Keratinocyte (primary cell): ENCODE data around the gene ANKRD49. TPM values are rescaled to one million over a fixed set of nuclear protein-coding genes. Genes with fewer than 3 reads are reported as not detected.

Experiments used
- DNase-seq: peaks from one replicate; pipeline ENCODE4 v3.0.0-alpha.2; 2011; ENCODE audit warnings: low read depth, missing footprints, low spot score
- FAIRE-seq: peaks from 2 replicates; lab custom pipeline; 2011; peaks lifted over from hg19 to GRCh38; lab: Jason Lieb, UNC
- H2AFZ ChIP-seq: 2 replicates; pipeline ENCODE4 v1.6.0; 2012; ENCODE audit warnings: low read length, control low read depth, inconsistent platforms; ENCODE audit not compliant: control insufficient read depth
- H3K27ac ChIP-seq: 2 replicates; pipeline ENCODE4 v1.5.1; 2011; ENCODE audit warnings: low read length; ENCODE audit not compliant: control insufficient read depth, insufficient read depth
- H3K27me3 ChIP-seq: 3 replicates; pipeline ENCODE4 v1.6.0; 2011; ENCODE audit warnings: low read length; ENCODE audit not compliant: control insufficient read depth, insufficient read depth; ENCODE audit errors: extremely low read depth
- H3K36me3 ChIP-seq, 2 experiments: 2 replicates in 1 of 2; 3 replicates in 1 of 2; pipeline ENCODE4 v1.5.1; 2011; ENCODE audit warnings: low read length in 2 of 2, mild to moderate bottlenecking in 1 of 2; ENCODE audit not compliant: control insufficient read depth in 2 of 2, insufficient read depth in 2 of 2; ENCODE audit errors: extremely low read depth in 1 of 2
- H3K4me1 ChIP-seq: 3 replicates; pipeline ENCODE4 v1.5.1; 2011; ENCODE audit warnings: low read length; ENCODE audit not compliant: control insufficient read depth, insufficient read depth; ENCODE audit errors: extremely low read depth
- H3K4me2 ChIP-seq: 3 replicates; pipeline ENCODE4 v1.6.0; 2011; ENCODE audit warnings: low read depth, low read length; ENCODE audit not compliant: control insufficient read depth, insufficient read depth; ENCODE audit errors: extremely low read depth
- H3K4me3 ChIP-seq, 3 experiments: fragments of 200-600 bp in 1 of 3; sonication (generic) in 1 of 3; 2 replicates in 2 of 3; 3 replicates in 1 of 3; pipeline ENCODE4 v1.5.1; 2011 to 2016; ENCODE audit warnings: low read length in 3 of 3, mild to moderate bottlenecking in 3 of 3, control low read depth in 2 of 3, inconsistent platforms in 1 of 3, low read depth in 1 of 3, mixed read lengths in 1 of 3, mixed run types in 1 of 3, moderate library complexity in 1 of 3; ENCODE audit not compliant: control insufficient read depth in 2 of 3, insufficient read depth in 2 of 3; ENCODE audit errors: extremely low read depth in 1 of 3
- H3K79me2 ChIP-seq: 2 replicates; pipeline ENCODE4 v1.6.0; 2012; ENCODE audit warnings: low read length; ENCODE audit not compliant: control insufficient read depth, insufficient read depth
- H3K9ac ChIP-seq: 3 replicates; pipeline ENCODE4 v1.6.0; 2011; ENCODE audit warnings: low read length; ENCODE audit not compliant: control insufficient read depth, insufficient read depth; ENCODE audit errors: extremely low read depth
- H3K9me1 ChIP-seq: 3 replicates; pipeline ENCODE4 v1.6.0; 2011; ENCODE audit warnings: low read length; ENCODE audit not compliant: control insufficient read depth, insufficient read depth; ENCODE audit errors: extremely low read depth
- H3K9me3 ChIP-seq: 2 replicates; pipeline ENCODE4 v1.5.1; 2012; ENCODE audit warnings: low read depth, low read length; ENCODE audit not compliant: control insufficient read depth
- H4K20me1 ChIP-seq: 3 replicates; pipeline ENCODE4 v1.6.0; 2011; ENCODE audit warnings: low read length; ENCODE audit not compliant: control insufficient read depth, insufficient read depth; ENCODE audit errors: extremely low read depth
- CTCF ChIP-seq, 3 experiments: IDR thresholded peaks in 1 of 3; conservative IDR thresholded peaks in 1 of 3; optimal IDR thresholded peaks in 1 of 3; 2 replicates in 2 of 3; 3 replicates in 1 of 3; pipeline versions ENCODE3 to v1.5.1; 2011; ENCODE audit warnings: low read length in 3 of 3, mild to moderate bottlenecking in 3 of 3, moderate library complexity in 2 of 3, control low read depth in 1 of 3, inconsistent platforms in 1 of 3; ENCODE audit not compliant: insufficient read depth in 2 of 3; ENCODE audit errors: extremely low read depth in 1 of 3
- EZH2 ChIP-seq: IDR thresholded peaks from one replicate; pipeline ENCODE4 v1.6.1; 2012; ENCODE audit warnings: inconsistent platforms, mild to moderate bottlenecking, low read length, moderate library complexity
- dilution Hi-C: fragments of 300-500 bp; cut with MboI; formaldehyde crosslinking; loops from one replicate; pipeline ENCODE4 v1.7.0; 2020; ENCODE audit warnings: low sequenced_read_pairs; ENCODE audit not compliant: extremely low pct_ligation_motif_present
- polyA plus RNA-seq, 5 experiments: library from polyadenylated mRNA; depleted of rRNA in 3 of 5; stranded (reverse) in 3 of 5; stranded (forward) in 1 of 5; unstranded in 1 of 5; fragments of >200 nt; gene quantifications; 1 replicate in 1 of 5; 2 replicates in 3 of 5; 3 replicates in 1 of 5; pipeline versions ENCODE4 v1.2.1 to v1.2.3, GENCODE V29; 2011 to 2012; ENCODE audit warnings: missing spikeins in 2 of 5, low read depth in 1 of 5, low replicate concordance in 1 of 5

Gene ANKRD49
- polyA plus RNA-seq, 1 donor (not counting 4 experiments of a cell fraction or from before 2014, with no cell fraction given), result 17.1 TPM

GRCh38 chr11:94532211-94532610 lies 38.4 kb downstream of the ANKRD49 start:
- Histone ChIP-seq H3K9ac (no peak overlapping the region), H3K4me2 (no peak overlapping the region), H2AFZ (no peak overlapping the region), H3K4me1 (no peaks in the 10 kb centered on the region), H3K36me3 (no peaks in the 10 kb centered on the region), H3K4me3 (no peak overlapping the region), H3K79me2 (no peaks in the 10 kb centered on the region), H3K9me1 (no peaks in the 10 kb centered on the region), H3K27ac (no peak overlapping the region), H4K20me1 (no peaks in the 10 kb centered on the region), H3K27me3 (no peaks in the 10 kb centered on the region), H3K9me3 (no peaks in the 10 kb centered on the region)
- DNase-seq (no peak), FAIRE-seq (no peak)
- dilution Hi-C loops, result no loop called here
- TF ChIP-seq EZH2 (no peak), CTCF (optimal IDR thresholded peaks at IDR 0.05 in 1 of 3, IDR thresholded peaks at IDR 0.05 in 1 of 3, conservative IDR thresholded peaks at IDR 0.05 in 1 of 3; ENCODE audit: extremely low read depth in 1 of 3, insufficient read depth in 2 of 3, low read length in 3 of 3) (no peak)

GRCh38 chr11:94533206-94533605 lies 39.4 kb downstream of the ANKRD49 start:
- no peak overlapping the region for H3K9ac ChIP-seq
- H3K4me1 ChIP-seq, result no peaks in the 10 kb centered on the region
- no peaks in the 10 kb centered on the region for H3K27me3 ChIP-seq
- DNase-seq (no peak), FAIRE-seq (no peak)
- H3K9me1 ChIP-seq, result no peaks in the 10 kb centered on the region
- H3K4me2 ChIP-seq, result no peak overlapping the region
- no peaks in the 10 kb centered on the region for H3K9me3 ChIP-seq
- no peak overlapping the region for H3K4me3 ChIP-seq
- H3K79me2 ChIP-seq, result no peaks in the 10 kb centered on the region
- no peak overlapping the region for H3K27ac ChIP-seq
- no peaks in the 10 kb centered on the region for H3K36me3 ChIP-seq
- TF ChIP-seq CTCF (optimal IDR thresholded peaks at IDR 0.05 in 1 of 3, IDR thresholded peaks at IDR 0.05 in 1 of 3, conservative IDR thresholded peaks at IDR 0.05 in 1 of 3; ENCODE audit: extremely low read depth in 1 of 3, insufficient read depth in 2 of 3, low read length in 3 of 3) (no peak), EZH2 (no peak)
- H2AFZ ChIP-seq, result no peak overlapping the region
- dilution Hi-C loops, result no loop called here
- H4K20me1 ChIP-seq, result no peaks in the 10 kb centered on the region
